DOHH2 (cell line): ENCODE results near the gene GAS2L3.

ENCODE experiments used
- EZH2phosphoT487 ChIP-seq: fragments of 200-600 bp; sonication (generic); IDR thresholded peaks from 2 replicates; pipeline ENCODE4 v1.6.1; 2017; ENCODE audit warnings: borderline replicate concordance, mild to moderate bottlenecking, antibody characterized with exemption, low read length, moderate library complexity, mixed read lengths
- TF ChIP-seq, protein P1 (sequence below): fragments of 200-600 bp; sonication (generic); IDR thresholded peaks from one replicate; pipeline ENCODE4 v1.5.1; 2014; ENCODE audit warnings: antibody characterized with exemption, mild to moderate bottlenecking, low read depth, low read length; ENCODE audit not compliant: poor library complexity, severe bottlenecking

DNA sequence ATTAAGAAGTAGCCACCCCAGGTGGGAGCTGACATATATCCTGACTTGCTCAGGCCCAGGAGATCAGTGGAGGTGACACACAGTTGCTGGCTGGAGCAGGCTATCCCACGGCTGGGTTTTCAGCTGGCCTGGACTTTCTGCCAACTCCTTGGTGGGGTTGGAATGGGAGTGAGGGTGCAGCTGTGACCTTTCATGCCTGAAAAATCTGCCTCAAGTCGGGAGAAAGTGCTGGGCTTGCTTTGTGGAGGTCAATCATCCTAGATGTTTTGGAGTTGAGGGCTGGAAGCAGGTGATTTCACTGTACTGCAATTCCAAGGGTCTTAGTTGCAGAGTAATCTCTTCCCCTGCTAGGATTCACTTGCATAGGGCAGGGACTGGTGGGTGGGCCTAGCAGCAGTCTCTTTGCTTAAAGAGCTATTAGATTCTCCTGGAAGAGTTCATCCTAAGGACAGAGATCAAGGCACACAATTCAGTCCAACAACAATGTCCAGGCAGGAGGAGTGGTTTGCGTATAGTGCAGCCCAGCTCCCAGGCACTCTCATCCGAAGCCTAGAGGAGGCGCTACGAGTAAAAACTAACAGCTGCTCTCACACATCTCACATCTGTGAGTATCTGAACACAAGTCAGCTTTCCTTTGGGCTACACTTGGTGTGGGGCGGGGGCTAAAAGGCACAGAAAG lies 98.1 kb downstream of the GAS2L3 start:
- TF ChIP-seq, protein P1, sequence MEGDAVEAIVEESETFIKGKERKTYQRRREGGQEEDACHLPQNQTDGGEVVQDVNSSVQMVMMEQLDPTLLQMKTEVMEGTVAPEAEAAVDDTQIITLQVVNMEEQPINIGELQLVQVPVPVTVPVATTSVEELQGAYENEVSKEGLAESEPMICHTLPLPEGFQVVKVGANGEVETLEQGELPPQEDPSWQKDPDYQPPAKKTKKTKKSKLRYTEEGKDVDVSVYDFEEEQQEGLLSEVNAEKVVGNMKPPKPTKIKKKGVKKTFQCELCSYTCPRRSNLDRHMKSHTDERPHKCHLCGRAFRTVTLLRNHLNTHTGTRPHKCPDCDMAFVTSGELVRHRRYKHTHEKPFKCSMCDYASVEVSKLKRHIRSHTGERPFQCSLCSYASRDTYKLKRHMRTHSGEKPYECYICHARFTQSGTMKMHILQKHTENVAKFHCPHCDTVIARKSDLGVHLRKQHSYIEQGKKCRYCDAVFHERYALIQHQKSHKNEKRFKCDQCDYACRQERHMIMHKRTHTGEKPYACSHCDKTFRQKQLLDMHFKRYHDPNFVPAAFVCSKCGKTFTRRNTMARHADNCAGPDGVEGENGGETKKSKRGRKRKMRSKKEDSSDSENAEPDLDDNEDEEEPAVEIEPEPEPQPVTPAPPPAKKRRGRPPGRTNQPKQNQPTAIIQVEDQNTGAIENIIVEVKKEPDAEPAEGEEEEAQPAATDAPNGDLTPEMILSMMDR: no peak
- TF ChIP-seq EZH2phosphoT487: no peak
